Measurements from ENCODE around the gene HOMER2.

DNA sequence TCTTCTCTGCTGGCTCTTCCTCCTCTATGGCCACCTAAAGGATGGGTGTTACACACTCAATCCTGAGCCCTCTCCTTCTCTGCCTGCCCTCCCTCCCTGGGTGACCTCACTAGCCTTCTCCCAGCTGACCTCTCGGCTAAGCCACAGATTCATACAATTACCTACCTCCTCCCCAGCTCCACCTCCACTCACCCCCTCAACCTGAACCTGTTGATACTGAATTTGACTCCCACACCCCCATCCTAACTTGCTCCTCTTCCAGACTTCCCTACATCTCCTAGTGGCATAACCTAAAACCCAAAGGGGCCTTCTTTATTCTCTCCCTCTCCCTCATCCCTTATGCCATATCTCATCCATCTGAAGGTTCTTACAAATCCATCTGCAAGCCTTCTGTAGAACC lies 17.1 kb downstream of the HOMER2 start:
- no peak for TF ChIP-seq POLR2A (IDR thresholded peaks at IDR 0.05; ENCODE audit: low read length)
- TF ChIP-seq GATA1 (IDR thresholded peaks at IDR 0.05; ENCODE audit: low read depth, low read length) = no peak
